HepG2 (cell line): Measurements from ENCODE around the gene ATPAF1. TPM values are rescaled to one million over a fixed set of nuclear protein-coding genes. Genes with fewer than 3 reads are reported as not detected.

Experiments used
- ATAC-seq: fragments of 200-7000 bp; cut with Tn5 transposase; 3 replicates; pipeline ENCODE4 v1.9.1; 2020; ENCODE audit warnings: mild to moderate bottlenecking, moderate library complexity
- BruUV-seq: library from RNA; stranded (reverse); fragments of 400-500 nt; replicated peaks from 2 replicates; lab custom pipeline; 2021; lab: Mats Ljungman, UMichigan
- CTCF ChIA-PET: fragments of 300-600 bp; formaldehyde crosslinking; extraction: SDS; loops from one replicate; lab custom pipeline; 2021; ENCODE audit warnings: low total read pairs, inconsistent platforms, low intra/inter-chr PET ratio; lab: Yijun Ruan, JAX
- POLR2A ChIA-PET: fragments of 350-600 bp; sonication (Branson Sonifier 250); formaldehyde crosslinking; loops from one replicate; lab custom pipeline; 2020; ENCODE audit warnings: antibody characterized with exemption, inconsistent platforms; lab: Yijun Ruan, JAX
- DNase-seq: peaks from one replicate; pipeline ENCODE4 v3.0.0-alpha.2; 2015; ENCODE audit warnings: low spot score
- FAIRE-seq: peaks from 3 replicates; lab custom pipeline; 2011; peaks lifted over from hg19 to GRCh38; lab: Jason Lieb, UNC
- H2AFZ ChIP-seq: one replicate; pipeline ENCODE4 v1.6.1; 2011; ENCODE audit warnings: low read length, inconsistent platforms
- H3K27ac ChIP-seq: fragments of 300-600 bp; 3 replicates; pipeline ENCODE4 v1.8.0; 2011; ENCODE audit warnings: mixed run types, mild to moderate bottlenecking, mixed read lengths, low read length, inconsistent platforms; ENCODE audit not compliant: insufficient read depth; ENCODE audit errors: extremely low read length
- H3K27me3 ChIP-seq, 2 experiments: fragments of 200-600 bp in 1 of 2; 2 replicates in 1 of 2; 3 replicates in 1 of 2; pipeline versions ENCODE4 v1.6.0 to v1.8.0; 2011; ENCODE audit warnings: low read length in 2 of 2, mild to moderate bottlenecking in 2 of 2, moderate library complexity in 2 of 2, inconsistent platforms in 1 of 2; ENCODE audit not compliant: insufficient read depth in 2 of 2, control insufficient read depth in 1 of 2
- H3K36me3 ChIP-seq, 2 experiments: fragments of 200-600 bp in 1 of 2; replicated peaks in 1 of 2; 2 replicates in 1 of 2; 3 replicates in 1 of 2; pipeline versions ENCODE4 v1.5.1 to v1.8.0; 2011; ENCODE audit warnings: low read length in 2 of 2, inconsistent platforms in 1 of 2; ENCODE audit not compliant: insufficient read depth in 2 of 2, control insufficient read depth in 1 of 2
- H3K4me1 ChIP-seq: 2 replicates; pipeline ENCODE4 v1.5.1; 2012; ENCODE audit warnings: low read length, inconsistent platforms; ENCODE audit not compliant: insufficient read depth
- H3K4me2 ChIP-seq: 2 replicates; pipeline ENCODE4 v1.6.0; 2011; ENCODE audit warnings: low read depth, low read length, inconsistent platforms
- H3K4me3 ChIP-seq, 3 experiments: fragments of 200-600 bp in 1 of 3; sonication (generic), shearing (Covaris generic) in 1 of 3; replicated peaks in 1 of 3; 2 replicates each; pipeline ENCODE4 v1.5.1; 2011 to 2016; ENCODE audit warnings: low read length in 3 of 3, inconsistent platforms in 2 of 3, low read depth in 2 of 3, mild to moderate bottlenecking in 2 of 3, control low read depth in 1 of 3, mixed read lengths in 1 of 3; ENCODE audit not compliant: insufficient read depth in 1 of 3
- H3K79me2 ChIP-seq: one replicate; pipeline ENCODE4 v1.6.1; 2011; ENCODE audit warnings: low read length, inconsistent platforms; ENCODE audit not compliant: insufficient read depth
- H3K9ac ChIP-seq: 2 replicates; pipeline ENCODE4 v1.6.0; 2011; ENCODE audit warnings: mild to moderate bottlenecking, low read depth, low read length, inconsistent platforms; ENCODE audit not compliant: insufficient read depth
- H3K9me3 ChIP-seq: 2 replicates; pipeline ENCODE4 v1.5.1; 2012; ENCODE audit warnings: mild to moderate bottlenecking, low read length
- H4K20me1 ChIP-seq: 2 replicates; pipeline ENCODE4 v1.6.0; 2011; ENCODE audit warnings: inconsistent platforms, mild to moderate bottlenecking, low read length, moderate library complexity; ENCODE audit not compliant: insufficient read depth
- ARID5B ChIP-seq: IDR thresholded peaks from 2 replicates; pipeline ENCODE4 v1.4.0; 2020; ENCODE audit warnings: mild to moderate bottlenecking, missing genetic modification reagents
- BHLHE40 ChIP-seq: IDR thresholded peaks from 2 replicates; pipeline ENCODE4 v1.6.1; 2011; ENCODE audit warnings: low read length, improper control_type of control experiment
- ETV6 ChIP-seq: sonication (generic); formaldehyde crosslinking; conservative IDR thresholded peaks from 2 replicates; pipeline ENCODE4 v1.4.0; 2020; ENCODE audit warnings: missing genetic modification reagents
- GFI1 ChIP-seq: sonication (generic); formaldehyde crosslinking; IDR thresholded peaks from 2 replicates; pipeline ENCODE4 v1.5.0; 2020; ENCODE audit warnings: missing genetic modification reagents, mild to moderate bottlenecking, borderline replicate concordance
- HMG20A ChIP-seq: IDR thresholded peaks from 2 replicates; pipeline ENCODE4 v1.6.1; 2016; ENCODE audit warnings: borderline replicate concordance
- HNRNPK ChIP-seq: fragments of 200-400 bp; formaldehyde crosslinking; IDR thresholded peaks from 2 replicates; pipeline ENCODE4 v1.6.1; 2018; ENCODE audit warnings: low read length, low read depth, moderate library complexity, mild to moderate bottlenecking; ENCODE audit not compliant: poor library complexity, severe bottlenecking
- KMT2A ChIP-seq: sonication (generic); formaldehyde crosslinking; IDR thresholded peaks from 2 replicates; pipeline ENCODE4 v1.4.0; 2020; ENCODE audit warnings: missing genetic modification reagents
- TCF12 ChIP-seq, 2 experiments: fragments of 450-650 bp in 1 of 2; sonication (generic) in 1 of 2; formaldehyde crosslinking in 1 of 2; IDR thresholded peaks; 2 replicates each; pipeline versions ENCODE4 v1.6.1 to v1.8.0; 2017 to 2022; ENCODE audit warnings: antibody characterized with exemption in 1 of 2, mild to moderate bottlenecking in 1 of 2, missing genetic modification reagents in 1 of 2, moderate library complexity in 1 of 2
- ZBTB4 ChIP-seq: sonication (generic); formaldehyde crosslinking; IDR thresholded peaks from 2 replicates; pipeline ENCODE4 v1.4.0; 2020; ENCODE audit warnings: missing genetic modification reagents, mild to moderate bottlenecking, borderline replicate concordance
- ZNF510 ChIP-seq: sonication (generic); formaldehyde crosslinking; IDR thresholded peaks from 2 replicates; pipeline ENCODE4 v1.4.0; 2020; ENCODE audit warnings: low read depth, mild to moderate bottlenecking, missing genetic modification reagents
- ZNF577 ChIP-seq: sonication (generic); formaldehyde crosslinking; IDR thresholded peaks from 2 replicates; pipeline ENCODE4 v1.4.0; 2020; ENCODE audit warnings: mild to moderate bottlenecking, low read depth, missing genetic modification reagents, borderline replicate concordance
- ZNF629 ChIP-seq: sonication (generic); formaldehyde crosslinking; conservative IDR thresholded peaks from 2 replicates; pipeline ENCODE4 v1.5.0; 2020; ENCODE audit warnings: missing genetic modification reagents
- WGBS: methylation state at CpG from one replicate; pipeline ENCODE4 v1.1.6; 2017; ENCODE audit warnings: low lambda C conversion rate; 5-methylcytosine and 5-hydroxymethylcytosine counted together
- in situ Hi-C: cut with HindIII; loops from 2 replicates; pipeline ENCODE4 v1.10.0; 2017; ENCODE audit warnings: low pct_unique_long_range_greater_than_20kb; ENCODE audit not compliant: extremely low pct_ligation_motif_present
- intact Hi-C: fragments of 100-400 bp; cut with micrococcal nuclease; formaldehyde crosslinking; loops from one replicate; pipeline ENCODE4 v1.10.0; 2022; ENCODE audit not compliant: unreplicated experiment
- polyA plus RNA-seq, 8 experiments: library from polyadenylated mRNA; depleted of rRNA in 3 of 8; stranded (reverse) in 7 of 8; unstranded in 1 of 8; fragments of >200 nt; fragmentation: Illumina TruSeq in 4 of 8; extraction: Trizol in 4 of 8; gene quantifications; 2 replicates each; pipeline versions ENCODE4 v1.2.1 to v1.2.3, GENCODE V29; 2011 to 2016; ENCODE audit warnings: low read depth in 4 of 8, missing spikeins in 1 of 8, mixed read lengths in 1 of 8; ENCODE audit not compliant: insufficient read depth in 1 of 8
- total RNA-seq, 5 experiments: library from RNA; depleted of rRNA; stranded (reverse); fragments of >200 nt; fragmentation: Illumina TruSeq; extraction: Trizol; gene quantifications; 2 replicates each; pipeline ENCODE4 v1.2.3, GENCODE V29; 2016; ENCODE audit warnings: low read depth in 1 of 5

The ATPAF1 gene
- total and polyA plus RNA-seq, 2 of the 13 experiments (the other 11 are each of a cell fraction or from before 2014, with no cell fraction given): 66.6 to 76.7 TPM

- FAIRE-seq (no peak), DNase-seq (no peak), ATAC-seq (no peak)
- Histone ChIP-seq H3K36me3 (peaks cover 3 to 28% of the 10 kb centered on the region in 2 experiments), H3K27ac (no peak overlapping the region), H3K4me1 (peaks cover 13% of the 10 kb centered on the region), H3K4me3 (no peak overlapping the region), H3K4me2 (no peak overlapping the region), H3K27me3 (no peaks in the 10 kb centered on the region; a peak in 1 of 5 replicates), H3K9ac (no peak overlapping the region), H2AFZ (no peak overlapping the region), H3K79me2 (no peaks in the 10 kb centered on the region), H3K9me3 (no peaks in the 10 kb centered on the region; the same call in 1 of the 2 replicates), H4K20me1 (no peaks in the 10 kb centered on the region)
- intact Hi-C loops: no loop called here
- 100% methylated on average over 2 of the region's 2 CpGs for WGBS
- TF ChIP-seq HMG20A (no peak), GFI1 (CRISPR knock-in tag) (no peak), ZBTB4 (CRISPR knock-in tag) (no peak), KMT2A (CRISPR knock-in tag) (no peak)
- in situ Hi-C loops: no loop called here
- no TSS peak for BruUV-seq
- CTCF ChIA-PET: no interaction called here
- POLR2A ChIA-PET: no interaction called here
Measured at GRCh38 chr1:46646844-46647243, 21.3 kb downstream of the ATPAF1 start.

GRCh38 chr1:46646331-46646730 lies 21.8 kb downstream of the ATPAF1 start:
- no peak overlapping the region for H3K4me2 ChIP-seq
- ATAC-seq (no peak), FAIRE-seq (no peak), DNase-seq (no peak)
- CTCF ChIA-PET: no interaction called here
- no peaks in the 10 kb centered on the region; a peak in 1 of 5 replicates for H3K27me3 ChIP-seq
- no peak overlapping the region for H3K27ac ChIP-seq
- BruUV-seq: no TSS peak
- peaks cover 3 to 28% of the 10 kb centered on the region in 2 experiments for H3K36me3 ChIP-seq
- H3K79me2 ChIP-seq: no peaks in the 10 kb centered on the region
- intact Hi-C loops: no loop called here
- POLR2A ChIA-PET: no interaction called here
- no peaks in the 10 kb centered on the region; the same call in 1 of the 2 replicates for H3K9me3 ChIP-seq
- no peak overlapping the region for H3K9ac ChIP-seq
- peaks cover 13% of the 10 kb centered on the region for H3K4me1 ChIP-seq
- WGBS: 100% methylated on average over 1 of the region's 1 CpG
- H2AFZ ChIP-seq: no peak overlapping the region
- in situ Hi-C loops: no loop called here
- H3K4me3 ChIP-seq: no peak overlapping the region
- H4K20me1 ChIP-seq: no peaks in the 10 kb centered on the region
- TF ChIP-seq ARID5B (CRISPR knock-in tag) (no peak), TCF12 (IDR thresholded peaks at IDR 0.05) (no peak), TCF12 (CRISPR knock-in tag; IDR thresholded peaks at IDR 0.05) (no peak), HNRNPK (no peak), BHLHE40 (no peak), ETV6 (CRISPR knock-in tag) (no peak), ZNF577 (no peak), ZNF629 (CRISPR knock-in tag) (no peak), ZNF510 (CRISPR knock-in tag) (no peak)
